Measurements from ENCODE around the gene ZNF506. TPM values are rescaled to one million over a fixed set of nuclear protein-coding genes. Genes with fewer than 3 reads are reported as not detected.
"Not testable (repeated sequence)": the region's sequence is repeated elsewhere in the genome, so short reads cannot be mapped to it uniquely, and the experiment has no call there.

ZNF506 gene
- polyA plus RNA-seq, 3 donors from 2014 or later, result 15.7 to 19.4 (median 17.1) TPM

- peak overlapping the region; percentile 99 to 100 (median 99) for H3K4me3 Mint-ChIP-seq
- peaks cover 8 to 15% (median 9%) of the 10 kb centered on the region in 3 donors for H3K27me3 Mint-ChIP-seq (ENCODE audit: low read depth in 3 of 3)
- DNase-seq, result not testable (repeated sequence)
- peaks cover 0 to 17% (median 6%) of the 10 kb centered on the region in 6 donors for H3K9me3 Mint-ChIP-seq
- H3K4me1 Mint-ChIP-seq, result peaks cover 42 to 45% of the 10 kb centered on the region in 2 donors
- peaks cover 8 to 16% (median 9%) of the 10 kb centered on the region in 3 donors for H3K36me3 Mint-ChIP-seq
- H3K27ac Mint-ChIP-seq, result peak overlapping the region; percentile 99 to 100 (median 100)
These were observed 426 bp upstream of the ZNF506 start for GRCh38 chr19:19821976-19822375.

- DNase-seq, result peak in 2 of 3 donors; percentile 39 to 42
- H3K27me3 Mint-ChIP-seq (ENCODE audit: low read depth in 3 of 3), result peaks cover 8 to 12% (median 9%) of the 10 kb centered on the region in 3 donors
These were observed 703 bp downstream of the ZNF506 start for GRCh38 chr19:19820774-19821320.

GRCh38 chr19:19817357-19817756, 4.2 kb downstream of the ZNF506 start:
- peaks cover 15 to 27% (median 25%) of the 10 kb centered on the region in 3 donors for H3K36me3 Mint-ChIP-seq
- peaks cover 8 to 12% (median 9%) of the 10 kb centered on the region in 3 donors for H3K27me3 Mint-ChIP-seq (ENCODE audit: low read depth in 3 of 3)
- H3K27ac Mint-ChIP-seq, result peak overlapping the region; percentile 24 to 82 (median 58)
- peaks cover 65 to 83% of the 10 kb centered on the region in 2 donors for H3K4me1 Mint-ChIP-seq
- H3K4me3 Mint-ChIP-seq, result peak overlapping the region in 2 of 5 donors; percentile 12 to 42
- DNase-seq, result no peak
- no peaks in the 10 kb centered on the region for H3K9me3 Mint-ChIP-seq

More at GRCh38 chr19:19820774-19821320, 703 bp downstream of the ZNF506 start:
- Mint-ChIP-seq H3K4me3 (peak overlapping the region; percentile 99 to 100 (median 99)), H3K36me3 (peaks cover 9% of the 10 kb centered on the region in 3 donors), H3K27ac (peak overlapping the region; percentile 99 to 100 (median 100)), H3K9me3 (peaks cover 0 to 8% (median 0%) of the 10 kb centered on the region in 6 donors), H3K4me1 (peaks cover 43 to 49% of the 10 kb centered on the region in 2 donors)

GRCh38 chr19:19816679-19817078, 4.9 kb downstream of the ZNF506 start:
- Mint-ChIP-seq H3K4me1 (peaks cover 69 to 89% of the 10 kb centered on the region in 2 donors), H3K4me3 (no peak overlapping the region), H3K27ac (peak overlapping the region in 2 of 6 donors; percentile 62 to 67), H3K9me3 (no peaks in the 10 kb centered on the region), H3K27me3 (ENCODE audit: low read depth in 3 of 3) (peaks cover 7 to 12% (median 9%) of the 10 kb centered on the region in 3 donors), H3K36me3 (peaks cover 15 to 27% (median 25%) of the 10 kb centered on the region in 3 donors)
- no peak for DNase-seq

GRCh38 chr19:19811999-19812398, 9.6 kb downstream of the ZNF506 start:
- not testable (repeated sequence) for H3K4me3 Mint-ChIP-seq; DNase-seq; H3K27me3 Mint-ChIP-seq (ENCODE audit: low read depth in 3 of 3); H3K9me3 Mint-ChIP-seq
- H3K36me3 Mint-ChIP-seq, result peaks cover 8 to 21% (median 21%) of the 10 kb centered on the region in 3 donors
- H3K27ac Mint-ChIP-seq, result peak overlapping the region in 3 of 6 donors; percentile 27 to 57 (median 41)
- peaks cover 50 to 72% of the 10 kb centered on the region in 2 donors for H3K4me1 Mint-ChIP-seq

- Mint-ChIP-seq H3K4me1 (peaks cover 31 to 58% of the 10 kb centered on the region in 2 donors), H3K36me3 (peaks cover 11 to 39% (median 19%) of the 10 kb centered on the region in 3 donors), H3K27ac (peak overlapping the region in 2 of 6 donors; percentile 4 to 53), H3K4me3 (no peak overlapping the region), H3K27me3 (ENCODE audit: low read depth in 3 of 3) (peaks cover 0 to 3% (median 0%) of the 10 kb centered on the region in 3 donors), H3K9me3 (no peaks in the 10 kb centered on the region)
- DNase-seq, result no peak
These were observed 16.1 kb downstream of the ZNF506 start for GRCh38 chr19:19805480-19805879.

GRCh38 chr19:19788015-19788414, 33.5 kb downstream of the ZNF506 start:
- peaks cover 8 to 24% (median 22%) of the 10 kb centered on the region in 3 donors for H3K36me3 Mint-ChIP-seq

GRCh38 chr19:19785476-19785875, 36.1 kb downstream of the ZNF506 start:
- DNase-seq; H3K4me3 Mint-ChIP-seq; H3K9me3 Mint-ChIP-seq; H3K27me3 Mint-ChIP-seq (ENCODE audit: low read depth in 3 of 3): not testable (repeated sequence)
- Mint-ChIP-seq H3K4me1 (peaks cover 16 to 44% of the 10 kb centered on the region in 2 donors), H3K27ac (peak overlapping the region in 2 of 6 donors; percentile 7 to 53), H3K36me3 (peaks cover 8 to 17% (median 13%) of the 10 kb centered on the region in 3 donors)

More at GRCh38 chr19:19788015-19788414, 33.5 kb downstream of the ZNF506 start:
- peaks cover 0 to 1% (median 0%) of the 10 kb centered on the region in 6 donors for H3K9me3 Mint-ChIP-seq
- H3K27me3 Mint-ChIP-seq (ENCODE audit: low read depth in 3 of 3), result peaks cover 0 to 2% (median 0%) of the 10 kb centered on the region in 3 donors
- no peak overlapping the region for H3K4me3 Mint-ChIP-seq
- no peak overlapping the region for H3K27ac Mint-ChIP-seq
- no peak for DNase-seq
- H3K4me1 Mint-ChIP-seq, result peaks cover 3 to 22% of the 10 kb centered on the region in 2 donors

- Mint-ChIP-seq H3K27me3 (ENCODE audit: low read depth in 3 of 3) (peaks cover 0 to 2% (median 0%) of the 10 kb centered on the region in 3 donors), H3K4me3 (no peak overlapping the region), H3K36me3 (peaks cover 3 to 8% (median 7%) of the 10 kb centered on the region in 3 donors), H3K27ac (peak overlapping the region in 1 of 6 donors; percentile 66), H3K9me3 (peaks cover 0 to 1% (median 0%) of the 10 kb centered on the region in 6 donors), H3K4me1 (peaks cover 32 to 68% of the 10 kb centered on the region in 2 donors)
- no peak for DNase-seq
These were observed 38.8 kb downstream of the ZNF506 start for GRCh38 chr19:19782783-19783182.

- not testable (repeated sequence) for H3K9me3 Mint-ChIP-seq; H3K36me3 Mint-ChIP-seq; DNase-seq; H3K27me3 Mint-ChIP-seq (ENCODE audit: low read depth in 3 of 3); H3K4me3 Mint-ChIP-seq
- Mint-ChIP-seq H3K4me1 (peaks cover 42 to 78% of the 10 kb centered on the region in 2 donors), H3K27ac (peak overlapping the region in 2 of 6 donors; percentile 19 to 20)
These were observed 39.8 kb downstream of the ZNF506 start for GRCh38 chr19:19781791-19782190.

GRCh38 chr19:19778666-19779065, 42.9 kb downstream of the ZNF506 start:
- H3K27me3 Mint-ChIP-seq (ENCODE audit: low read depth in 3 of 3), result peaks cover 0 to 1% (median 0%) of the 10 kb centered on the region in 3 donors
- no peaks in the 10 kb centered on the region for H3K36me3 Mint-ChIP-seq
- H3K9me3 Mint-ChIP-seq, result no peaks in the 10 kb centered on the region
- peak overlapping the region in 4 of 6 donors; percentile 0 to 77 (median 54) for H3K27ac Mint-ChIP-seq
- peaks cover 51 to 79% of the 10 kb centered on the region in 2 donors for H3K4me1 Mint-ChIP-seq
- DNase-seq, result no peak
- peak overlapping the region in 4 of 5 donors; percentile 49 to 99 (median 98) for H3K4me3 Mint-ChIP-seq

- Mint-ChIP-seq H3K36me3 (no peaks in the 10 kb centered on the region), H3K27me3 (ENCODE audit: low read depth in 3 of 3) (peaks cover 0 to 1% (median 0%) of the 10 kb centered on the region in 3 donors), H3K27ac (peak overlapping the region; percentile 50 to 97 (median 84)), H3K4me1 (peaks cover 48 to 71% of the 10 kb centered on the region in 2 donors), H3K9me3 (no peaks in the 10 kb centered on the region), H3K4me3 (peak overlapping the region; percentile 96 to 100 (median 99))
- no peak for DNase-seq
These were observed 43.9 kb downstream of the ZNF506 start for GRCh38 chr19:19777692-19778091.

GRCh38 chr19:19776206-19777008, 45.1 kb downstream of the ZNF506 start:
- H3K9me3 Mint-ChIP-seq, result no peaks in the 10 kb centered on the region
- peaks cover 0 to under 1% (median 0%) of the 10 kb centered on the region in 3 donors for H3K36me3 Mint-ChIP-seq
- H3K27me3 Mint-ChIP-seq (ENCODE audit: low read depth in 3 of 3), result peaks cover 0 to 1% (median 0%) of the 10 kb centered on the region in 3 donors
- peak; percentile 88 to 89 (median 89) for DNase-seq
- peaks cover 38 to 60% of the 10 kb centered on the region in 2 donors for H3K4me1 Mint-ChIP-seq
- H3K4me3 Mint-ChIP-seq, result peak overlapping the region; percentile 96 to 100 (median 99)
- H3K27ac Mint-ChIP-seq, result peak overlapping the region; percentile 95 to 97 (median 96)
